ENCODE results near the gene RTCB. TPM values are rescaled to one million over a fixed set of nuclear protein-coding genes. Genes with fewer than 3 reads are reported as not detected.

RTCB gene
- polyA plus RNA-seq (2012; ENCODE audit: missing spikeins), result 59.4 TPM

GRCh38 chr22:32411829-32412592 is at the start of gene RTCB:
Gene RTCB (minus strand): TSS chr22:32412247. CDS start chr22:32412156, 91 bp downstream.
- DNase-seq (ENCODE audit: insufficient read length), result peak; percentile 58
- FAIRE-seq, result peak; percentile 90
- TF ChIP-seq TAF1 (IDR thresholded peaks at IDR 0.05; ENCODE audit: borderline replicate concordance, low read depth, low read length) (peak; percentile 49; the same call in 1 of the 2 replicates), POLR2A (IDR thresholded peaks at IDR 0.05; ENCODE audit: low read depth, low read length) (peak; percentile 76), POLR2AphosphoS5 (IDR thresholded peaks at IDR 0.05; ENCODE audit: low read depth, low read length) (peak; percentile 65; the same call in 1 of the 2 replicates)

- DNase-seq (ENCODE audit: insufficient read length), result no peak
- FAIRE-seq, result no peak
- no peak for TF ChIP-seq POLR2A (IDR thresholded peaks at IDR 0.05; ENCODE audit: low read depth, low read length)
- TF ChIP-seq TAF1 (IDR thresholded peaks at IDR 0.05; ENCODE audit: borderline replicate concordance, low read depth, low read length), result no peak
- TF ChIP-seq POLR2AphosphoS5 (IDR thresholded peaks at IDR 0.05; ENCODE audit: low read depth, low read length), result no peak
These were observed 45.0 kb upstream of the RTCB start for GRCh38 chr22:32457031-32457430.

GRCh38 chr22:32448980-32449379 is 36.9 kb upstream of the RTCB start:
- TF ChIP-seq TAF1 (IDR thresholded peaks at IDR 0.05; ENCODE audit: borderline replicate concordance, low read depth, low read length) (no peak), POLR2A (IDR thresholded peaks at IDR 0.05; ENCODE audit: low read depth, low read length) (no peak), POLR2AphosphoS5 (IDR thresholded peaks at IDR 0.05; ENCODE audit: low read depth, low read length) (no peak)
- FAIRE-seq (no peak), DNase-seq (ENCODE audit: insufficient read length) (no peak)

GRCh38 chr22:32446321-32446720 is 34.3 kb upstream of the RTCB start:
- FAIRE-seq (no peak), DNase-seq (ENCODE audit: insufficient read length) (no peak)
- TF ChIP-seq POLR2A (IDR thresholded peaks at IDR 0.05; ENCODE audit: low read depth, low read length) (no peak), POLR2AphosphoS5 (IDR thresholded peaks at IDR 0.05; ENCODE audit: low read depth, low read length) (no peak), TAF1 (IDR thresholded peaks at IDR 0.05; ENCODE audit: borderline replicate concordance, low read depth, low read length) (no peak)

- FAIRE-seq, result peak; percentile 71
- TF ChIP-seq POLR2AphosphoS5 (IDR thresholded peaks at IDR 0.05; ENCODE audit: low read depth, low read length) (no peak), TAF1 (IDR thresholded peaks at IDR 0.05; ENCODE audit: borderline replicate concordance, low read depth, low read length) (no peak), POLR2A (IDR thresholded peaks at IDR 0.05; ENCODE audit: low read depth, low read length) (no peak)
- no peak for DNase-seq (ENCODE audit: insufficient read length)
These were observed 32.0 kb upstream of the RTCB start for GRCh38 chr22:32444068-32444467.

- FAIRE-seq (no peak), DNase-seq (ENCODE audit: insufficient read length) (no peak)
- TF ChIP-seq POLR2AphosphoS5 (IDR thresholded peaks at IDR 0.05; ENCODE audit: low read depth, low read length), result no peak
- no peak for TF ChIP-seq POLR2A (IDR thresholded peaks at IDR 0.05; ENCODE audit: low read depth, low read length)
- no peak for TF ChIP-seq TAF1 (IDR thresholded peaks at IDR 0.05; ENCODE audit: borderline replicate concordance, low read depth, low read length)
These were observed 18.3 kb upstream of the RTCB start for GRCh38 chr22:32430352-32430751.

- TF ChIP-seq POLR2AphosphoS5 (IDR thresholded peaks at IDR 0.05; ENCODE audit: low read depth, low read length) (no peak), POLR2A (IDR thresholded peaks at IDR 0.05; ENCODE audit: low read depth, low read length) (no peak)
- DNase-seq (ENCODE audit: insufficient read length) (no peak), FAIRE-seq (no peak)
These were observed 14.8 kb upstream of the RTCB start for GRCh38 chr22:32426881-32427280.

- no peak for DNase-seq (ENCODE audit: insufficient read length)
- FAIRE-seq, result no peak
- no peak for TF ChIP-seq POLR2AphosphoS5 (IDR thresholded peaks at IDR 0.05; ENCODE audit: low read depth, low read length)
- no peak for TF ChIP-seq POLR2A (IDR thresholded peaks at IDR 0.05; ENCODE audit: low read depth, low read length)
- no peak for TF ChIP-seq TAF1 (IDR thresholded peaks at IDR 0.05; ENCODE audit: borderline replicate concordance, low read depth, low read length)
These were observed 11.6 kb upstream of the RTCB start for GRCh38 chr22:32423664-32424063.

GRCh38 chr22:32422062-32422461 is 10.0 kb upstream of the RTCB start:
- no peak for FAIRE-seq

GRCh38 chr22:32421484-32421883 is 9.4 kb upstream of the RTCB start:
- DNase-seq (ENCODE audit: insufficient read length), result no peak
- FAIRE-seq, result no peak
- no peak for TF ChIP-seq POLR2A (IDR thresholded peaks at IDR 0.05; ENCODE audit: low read depth, low read length)
- TF ChIP-seq TAF1 (IDR thresholded peaks at IDR 0.05; ENCODE audit: borderline replicate concordance, low read depth, low read length), result no peak
- no peak for TF ChIP-seq POLR2AphosphoS5 (IDR thresholded peaks at IDR 0.05; ENCODE audit: low read depth, low read length)

More at GRCh38 chr22:32422062-32422461, 10.0 kb upstream of the RTCB start:
- DNase-seq (ENCODE audit: insufficient read length), result no peak
- TF ChIP-seq TAF1 (IDR thresholded peaks at IDR 0.05; ENCODE audit: borderline replicate concordance, low read depth, low read length), result no peak
- TF ChIP-seq POLR2A (IDR thresholded peaks at IDR 0.05; ENCODE audit: low read depth, low read length), result no peak
- TF ChIP-seq POLR2AphosphoS5 (IDR thresholded peaks at IDR 0.05; ENCODE audit: low read depth, low read length), result no peak

- no peak for DNase-seq (ENCODE audit: insufficient read length)
- no peak for FAIRE-seq
- TF ChIP-seq POLR2A (IDR thresholded peaks at IDR 0.05; ENCODE audit: low read depth, low read length), result no peak
- TF ChIP-seq POLR2AphosphoS5 (IDR thresholded peaks at IDR 0.05; ENCODE audit: low read depth, low read length), result no peak
- no peak for TF ChIP-seq TAF1 (IDR thresholded peaks at IDR 0.05; ENCODE audit: borderline replicate concordance, low read depth, low read length)
These were observed 5.9 kb upstream of the RTCB start for GRCh38 chr22:32417906-32418305.

GRCh38 chr22:32416556-32417085 is 4.6 kb upstream of the RTCB start:
- FAIRE-seq (peak; percentile 58), DNase-seq (ENCODE audit: insufficient read length) (no peak)
- TF ChIP-seq TAF1 (IDR thresholded peaks at IDR 0.05; ENCODE audit: borderline replicate concordance, low read depth, low read length) (no peak), POLR2A (IDR thresholded peaks at IDR 0.05; ENCODE audit: low read depth, low read length) (no peak), POLR2AphosphoS5 (IDR thresholded peaks at IDR 0.05; ENCODE audit: low read depth, low read length) (no peak)
